Measurements from ENCODE around the gene SIK2. TPM values are rescaled to one million over a fixed set of nuclear protein-coding genes. Genes with fewer than 3 reads are reported as not detected.

SIK2 gene
- total and polyA plus RNA-seq, 4 donors = 7.2 to 31.8 (median 17.3) TPM

DNA sequence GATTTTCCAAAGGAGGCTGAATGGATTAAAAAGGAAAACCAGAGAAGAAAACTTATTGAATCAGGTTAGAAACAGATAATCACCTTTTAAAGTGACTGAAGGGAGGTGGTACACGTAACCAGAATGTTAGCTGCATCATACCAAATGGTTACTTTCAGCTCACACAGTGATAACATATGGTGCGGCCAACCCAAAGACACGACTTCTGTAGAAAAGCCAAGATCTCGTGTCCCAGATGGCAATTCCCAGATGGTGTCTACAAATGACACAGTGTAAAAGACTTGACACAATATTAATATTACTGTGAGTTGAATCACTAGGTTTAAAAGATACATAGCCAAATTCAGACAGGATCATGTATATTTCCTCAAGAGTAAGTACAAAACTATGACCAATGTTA, 158.8 kb downstream of the SIK2 start:
- 87 to 88% methylated on average over 4 of the region's 4 CpGs for WGBS, 2 donors
- Histone ChIP-seq H3K9ac (ENCODE audit: insufficient read depth in 1 of 2, low read length in 2 of 2) (no peak overlapping the region), H3K4me3 (no peak overlapping the region), H3K27me3 (ENCODE audit: control insufficient read depth in 3 of 3, insufficient read depth in 3 of 3, low read length in 2 of 3) (no peaks in the 10 kb centered on the region), H3K36me3 (ENCODE audit: control insufficient read depth in 4 of 4, insufficient read depth in 4 of 4, low read length in 4 of 4) (peaks cover 22 to 59% (median 38%) of the 10 kb centered on the region in 4 donors), H3K27ac (ENCODE audit: low read depth in 1 of 2, low read length in 1 of 2) (no peak overlapping the region), H3K4me1 (ENCODE audit: control insufficient read depth in 5 of 5, insufficient read depth in 5 of 5, low read length in 5 of 5) (peaks cover 2 to 20% (median 19%) of the 10 kb centered on the region in 5 donors), H3K9me3 (ENCODE audit: control insufficient read depth in 4 of 4, insufficient read depth in 3 of 4, low read length in 3 of 4) (no peaks in the 10 kb centered on the region)
- DNase-seq (peak; percentile 51 to 84 (median 81)), ATAC-seq (ENCODE audit: insufficient read depth, low FRiP score) (no peak)
- TF ChIP-seq, protein P1, sequence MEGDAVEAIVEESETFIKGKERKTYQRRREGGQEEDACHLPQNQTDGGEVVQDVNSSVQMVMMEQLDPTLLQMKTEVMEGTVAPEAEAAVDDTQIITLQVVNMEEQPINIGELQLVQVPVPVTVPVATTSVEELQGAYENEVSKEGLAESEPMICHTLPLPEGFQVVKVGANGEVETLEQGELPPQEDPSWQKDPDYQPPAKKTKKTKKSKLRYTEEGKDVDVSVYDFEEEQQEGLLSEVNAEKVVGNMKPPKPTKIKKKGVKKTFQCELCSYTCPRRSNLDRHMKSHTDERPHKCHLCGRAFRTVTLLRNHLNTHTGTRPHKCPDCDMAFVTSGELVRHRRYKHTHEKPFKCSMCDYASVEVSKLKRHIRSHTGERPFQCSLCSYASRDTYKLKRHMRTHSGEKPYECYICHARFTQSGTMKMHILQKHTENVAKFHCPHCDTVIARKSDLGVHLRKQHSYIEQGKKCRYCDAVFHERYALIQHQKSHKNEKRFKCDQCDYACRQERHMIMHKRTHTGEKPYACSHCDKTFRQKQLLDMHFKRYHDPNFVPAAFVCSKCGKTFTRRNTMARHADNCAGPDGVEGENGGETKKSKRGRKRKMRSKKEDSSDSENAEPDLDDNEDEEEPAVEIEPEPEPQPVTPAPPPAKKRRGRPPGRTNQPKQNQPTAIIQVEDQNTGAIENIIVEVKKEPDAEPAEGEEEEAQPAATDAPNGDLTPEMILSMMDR (IDR thresholded peaks at IDR 0.05; ENCODE audit: control extremely low read depth, extremely low read depth) = no peak

DNA sequence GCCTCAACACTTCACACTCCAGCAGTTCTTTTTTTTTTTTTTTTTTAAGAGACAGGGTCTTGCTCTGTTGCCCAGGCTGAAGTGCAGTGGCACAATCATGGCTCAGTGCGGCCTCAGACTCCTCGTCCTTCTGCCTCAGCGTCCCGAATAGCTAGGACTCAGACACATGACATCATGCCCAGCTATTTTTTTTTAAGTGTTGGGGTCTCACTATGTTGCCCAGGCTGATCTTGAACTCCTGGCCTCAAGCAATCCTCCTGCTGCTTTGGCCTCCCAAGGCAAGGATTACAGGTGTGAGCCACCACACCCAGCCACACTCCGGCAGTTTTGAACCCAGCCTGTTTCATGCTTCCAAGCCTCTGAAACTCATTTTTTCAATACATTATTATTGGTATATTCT, 160.3 kb downstream of the SIK2 start:
- WGBS, 2 donors = 98 to 100% methylated on average over 5 of the region's 5 CpGs
- Histone ChIP-seq H3K27me3 (ENCODE audit: control insufficient read depth in 3 of 3, insufficient read depth in 3 of 3, low read length in 2 of 3) (no peaks in the 10 kb centered on the region), H3K4me3 (no peak overlapping the region), H3K36me3 (ENCODE audit: control insufficient read depth in 4 of 4, insufficient read depth in 4 of 4, low read length in 4 of 4) (peaks cover 17 to 53% (median 38%) of the 10 kb centered on the region in 4 donors), H3K9me3 (ENCODE audit: control insufficient read depth in 4 of 4, insufficient read depth in 3 of 4, low read length in 3 of 4) (no peaks in the 10 kb centered on the region), H3K27ac (ENCODE audit: low read depth in 1 of 2, low read length in 1 of 2) (no peak overlapping the region), H3K9ac (ENCODE audit: insufficient read depth in 1 of 2, low read length in 2 of 2) (no peak overlapping the region), H3K4me1 (ENCODE audit: control insufficient read depth in 5 of 5, insufficient read depth in 5 of 5, low read length in 5 of 5) (peaks cover 2 to 30% (median 19%) of the 10 kb centered on the region in 5 donors)
- ATAC-seq (ENCODE audit: insufficient read depth, low FRiP score) (no peak), DNase-seq (no peak)
- TF ChIP-seq, protein P1 (IDR thresholded peaks at IDR 0.05; ENCODE audit: control extremely low read depth, extremely low read depth) = no peak

DNA sequence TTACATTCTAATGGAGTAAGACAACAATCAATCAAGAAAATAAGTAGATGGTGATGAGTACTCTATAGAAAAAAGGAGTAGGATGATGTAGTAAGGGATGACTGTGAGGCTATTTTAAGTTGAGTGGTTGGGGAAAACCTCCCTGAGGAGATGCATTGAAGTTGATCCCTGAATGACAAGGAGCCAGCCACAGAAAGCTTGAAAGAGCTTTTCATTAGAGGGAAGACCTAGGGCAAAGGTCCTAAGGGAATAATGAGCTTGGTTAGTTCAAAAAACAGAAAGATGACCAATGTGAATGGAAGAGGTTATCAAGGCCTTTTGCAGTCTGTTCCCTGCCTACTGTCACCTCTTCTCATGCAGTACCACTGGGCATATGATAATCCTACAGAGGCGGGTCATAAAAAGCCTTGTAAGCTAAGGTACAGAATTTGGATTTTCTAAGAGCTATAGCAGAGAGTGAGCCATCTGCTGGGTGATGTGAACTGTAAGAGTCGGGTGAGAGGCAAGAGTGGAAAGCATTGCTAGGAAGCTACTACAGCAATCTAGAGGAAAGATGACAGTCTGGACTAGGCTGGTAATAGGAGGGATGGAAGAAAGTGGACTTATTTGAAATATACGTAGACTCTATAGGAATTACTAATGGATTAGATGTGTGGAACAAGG, 160.9 kb downstream of the SIK2 start:
- Histone ChIP-seq H3K27ac (ENCODE audit: low read depth in 1 of 2, low read length in 1 of 2) (no peak overlapping the region), H3K27me3 (ENCODE audit: control insufficient read depth in 3 of 3, insufficient read depth in 3 of 3, low read length in 2 of 3) (no peaks in the 10 kb centered on the region), H3K4me1 (ENCODE audit: control insufficient read depth in 5 of 5, insufficient read depth in 5 of 5, low read length in 5 of 5) (peaks cover 2 to 30% (median 19%) of the 10 kb centered on the region in 5 donors), H3K9ac (ENCODE audit: insufficient read depth in 1 of 2, low read length in 2 of 2) (no peak overlapping the region), H3K4me3 (no peak overlapping the region), H3K36me3 (ENCODE audit: control insufficient read depth in 4 of 4, insufficient read depth in 4 of 4, low read length in 4 of 4) (peaks cover 13 to 52% (median 37%) of the 10 kb centered on the region in 4 donors), H3K9me3 (ENCODE audit: control insufficient read depth in 4 of 4, insufficient read depth in 3 of 4, low read length in 3 of 4) (no peaks in the 10 kb centered on the region)
- WGBS, 2 donors = 87 to 94% methylated on average over 3 of the region's 3 CpGs
- DNase-seq = peak in 1 of 3 donors; percentile 23
- TF ChIP-seq, protein P1 (IDR thresholded peaks at IDR 0.05; ENCODE audit: control extremely low read depth, extremely low read depth) = no peak
- ATAC-seq (ENCODE audit: insufficient read depth, low FRiP score) = no peak
